IPS DF 6.9 (cell line): ENCODE data around the gene AQP11.
"Not testable (repeated sequence)": the region's sequence is repeated elsewhere in the genome, so short reads cannot be mapped to it uniquely, and the experiment has no call there.

Experiments
- DNase-seq: peaks from one replicate; pipeline ENCODE4 v3.0.0-alpha.2; 2013; ENCODE audit warnings: low read depth, low spot score
- H3K27ac ChIP-seq: one replicate; pipeline ENCODE4 v1.5.1; 2013; ENCODE audit warnings: low read length, control low read depth
- H3K27me3 ChIP-seq: 2 replicates; pipeline ENCODE4 v1.6.1; 2013; ENCODE audit warnings: mild to moderate bottlenecking, low read length; ENCODE audit not compliant: control insufficient read depth, insufficient read depth
- H3K36me3 ChIP-seq: 2 replicates; pipeline ENCODE4 v1.6.1; 2013; ENCODE audit warnings: low read length; ENCODE audit not compliant: control insufficient read depth, insufficient read depth
- H3K4me1 ChIP-seq: 2 replicates; pipeline ENCODE4 v1.6.1; 2013; ENCODE audit warnings: low read length; ENCODE audit not compliant: control insufficient read depth, insufficient read depth
- H3K4me3 ChIP-seq: 2 replicates; pipeline ENCODE4 v1.5.1; 2013; ENCODE audit warnings: mild to moderate bottlenecking, low read length
- H3K9me3 ChIP-seq: 2 replicates; pipeline ENCODE4 v1.6.1; 2013; ENCODE audit warnings: low read length, inconsistent platforms; ENCODE audit not compliant: control insufficient read depth, insufficient read depth
- WGBS: extraction: QIAGEN DNeasy Blood & Tissue Kit; methylation state at CpG from one replicate; pipeline ENCODE4 v1.1.7; 2013; ENCODE audit warnings: mixed read lengths, missing lambda C conversion rate; ENCODE audit not compliant: insufficient read length, insufficient coverage; 5-methylcytosine and 5-hydroxymethylcytosine counted together

Gene AQP11

DNA sequence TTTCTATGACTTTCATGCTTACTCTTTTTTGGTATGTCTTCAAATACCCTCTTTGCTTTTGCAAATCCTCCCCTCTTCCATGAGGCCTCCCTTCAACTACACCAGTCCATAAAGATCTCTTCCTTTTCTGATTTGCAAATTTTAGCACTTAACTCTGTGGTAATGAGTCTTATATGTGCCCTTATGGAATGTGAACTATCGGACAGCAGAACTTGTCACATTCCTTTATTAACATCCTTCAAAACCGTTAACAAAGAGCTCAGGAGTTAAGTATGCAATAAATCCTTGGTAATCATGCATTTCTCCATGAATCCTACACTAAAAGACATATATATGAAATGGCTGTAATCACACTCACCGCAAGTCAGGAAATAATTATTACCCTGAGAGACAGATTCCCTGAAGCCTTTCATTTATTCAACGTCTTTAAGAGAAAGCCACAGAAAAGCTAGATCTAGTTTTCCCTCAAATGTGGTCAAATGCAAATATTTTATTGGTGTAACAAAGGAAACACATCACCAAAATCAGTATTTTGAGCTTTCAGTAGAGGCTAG, 40.5 kb downstream of the AQP11 start:
- H3K4me3 ChIP-seq, result no peak overlapping the region
- H3K9me3 ChIP-seq, result no peaks in the 10 kb centered on the region
- H3K27me3 ChIP-seq, result no peaks in the 10 kb centered on the region
- no peak for DNase-seq
- H3K4me1 ChIP-seq, result no peaks in the 10 kb centered on the region
- WGBS, result no CpG with 5 or more reads among the region's 4 CpGs
- H3K27ac ChIP-seq, result no peak overlapping the region
- H3K36me3 ChIP-seq, result no peaks in the 10 kb centered on the region; the same call in 1 of the 2 replicates

DNA sequence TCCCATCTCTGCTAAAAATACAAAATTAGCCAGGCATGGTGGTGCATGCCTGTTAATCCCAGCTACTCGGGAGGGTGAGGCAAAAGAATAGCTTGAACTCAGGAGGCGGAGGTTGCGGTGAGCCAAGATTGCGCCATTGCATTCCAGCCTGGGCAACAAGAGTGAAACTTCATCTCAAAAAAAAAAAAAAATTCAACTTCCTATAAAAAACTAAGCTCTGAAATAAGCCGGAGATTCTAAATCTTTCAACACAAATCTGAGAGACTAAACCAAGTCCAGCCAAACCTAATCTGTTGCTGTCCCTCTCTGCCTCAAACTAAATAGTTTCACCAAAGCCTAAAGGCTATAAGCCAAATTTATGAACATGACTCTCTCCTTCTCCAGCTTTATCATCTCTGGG, 44.2 kb downstream of the AQP11 start:
- not testable (repeated sequence) for H3K4me1 ChIP-seq, H3K27ac ChIP-seq, DNase-seq, H3K36me3 ChIP-seq, H3K4me3 ChIP-seq, H3K27me3 ChIP-seq, H3K9me3 ChIP-seq
- WGBS, result no CpG with 5 or more reads among the region's 5 CpGs

DNA sequence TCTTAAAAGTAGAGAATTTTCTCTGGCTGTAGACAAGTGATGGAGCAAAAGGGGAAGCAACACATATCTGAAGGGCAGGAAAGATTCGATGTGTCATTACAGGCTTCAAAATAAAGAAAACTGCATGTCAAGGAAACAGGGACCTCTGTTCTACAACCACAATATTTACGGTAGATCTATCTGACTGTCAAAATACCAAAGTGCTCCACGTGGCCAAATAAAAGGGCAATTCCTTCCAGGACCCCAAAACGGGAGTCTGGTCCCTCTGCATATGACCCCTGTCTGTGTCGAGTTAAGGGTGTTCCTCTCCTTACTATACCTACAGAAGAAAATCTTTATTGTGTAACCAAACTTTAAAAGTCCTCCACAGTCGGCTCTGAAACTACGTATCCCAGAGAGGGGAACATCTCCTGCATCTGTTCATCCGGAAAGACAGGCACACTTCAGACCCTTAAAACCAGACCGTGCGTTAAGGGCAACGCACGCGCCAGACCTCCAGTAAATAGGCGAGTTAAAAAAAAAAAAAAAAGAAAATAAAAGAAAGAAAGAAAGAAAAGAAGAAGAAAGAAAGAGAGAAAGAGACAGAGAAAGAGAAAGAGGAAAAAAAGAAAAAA, 47.1 kb downstream of the AQP11 start:
- no peak for DNase-seq
- no peaks in the 10 kb centered on the region for H3K27me3 ChIP-seq
- no CpG with 5 or more reads among the region's 14 CpGs for WGBS

DNA sequence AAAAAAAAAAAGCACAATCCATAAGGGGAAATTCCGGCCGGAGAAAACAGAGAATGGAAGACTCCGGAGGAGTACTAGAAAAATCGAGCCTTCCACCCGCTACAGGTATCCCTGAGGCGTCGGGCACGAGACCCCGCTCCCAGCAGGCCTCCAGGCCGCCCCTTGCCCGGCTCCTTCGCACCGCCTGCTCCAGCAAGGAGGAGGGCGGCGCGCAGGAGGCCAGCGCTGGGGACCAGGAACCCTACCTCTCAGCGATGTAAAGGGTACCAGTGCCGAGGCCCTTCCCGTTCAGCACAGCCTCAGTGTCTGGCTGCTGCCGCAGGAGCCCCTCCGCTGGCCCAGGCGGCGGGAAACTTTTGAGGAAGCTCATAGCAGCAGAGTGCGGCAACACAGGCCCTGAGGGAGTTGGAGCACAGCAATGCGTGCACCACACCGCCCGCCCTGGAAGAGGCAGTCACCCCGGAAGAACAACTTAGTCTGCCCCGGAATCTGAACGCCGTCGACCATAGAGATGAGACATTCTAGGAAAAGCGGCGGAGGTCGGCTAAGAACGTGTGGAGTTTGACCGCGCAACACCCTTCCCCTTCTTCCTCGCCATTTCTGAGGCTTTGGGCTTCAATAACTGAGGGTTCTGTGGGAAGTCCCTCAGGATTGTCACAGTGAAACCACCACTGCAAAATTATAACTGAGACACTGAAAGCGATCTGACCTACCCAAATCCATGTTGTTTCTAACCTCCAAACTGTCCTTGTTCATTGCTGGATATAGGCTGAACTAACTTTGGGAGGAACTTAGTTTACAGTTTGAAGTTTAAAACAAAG, 47.8 kb downstream of the AQP11 start, which contains the start of gene CLNS1A:
Gene CLNS1A (minus strand): TSS at position 450 of the 821 bp plus-strand sequence. CDS start 80 bp downstream, at position 370.
- peak; percentile 68 for DNase-seq
- no CpG with 5 or more reads among the region's 41 CpGs for WGBS
- H3K4me1 ChIP-seq, result peaks cover 1% of the 10 kb centered on the region; the same call in 1 of the 2 replicates
- H3K9me3 ChIP-seq, result no peaks in the 10 kb centered on the region
- H3K4me3 ChIP-seq, result peak within 1 kb of the TSS; percentile 91
- no peak within 1 kb of the TSS for H3K27ac ChIP-seq
- no peaks in the 10 kb centered on the region for H3K36me3 ChIP-seq
- no peaks in the 10 kb centered on the region for H3K27me3 ChIP-seq

More for the DNA sequence above, 47.1 kb downstream of the AQP11 start:
- Histone ChIP-seq H3K36me3 (no peaks in the 10 kb centered on the region), H3K4me3 (peak overlapping the region; percentile 59; the same call in 1 of the 2 replicates), H3K27ac (no peak overlapping the region), H3K4me1 (peaks cover 1% of the 10 kb centered on the region; the same call in 1 of the 2 replicates), H3K9me3 (no peaks in the 10 kb centered on the region)

DNA sequence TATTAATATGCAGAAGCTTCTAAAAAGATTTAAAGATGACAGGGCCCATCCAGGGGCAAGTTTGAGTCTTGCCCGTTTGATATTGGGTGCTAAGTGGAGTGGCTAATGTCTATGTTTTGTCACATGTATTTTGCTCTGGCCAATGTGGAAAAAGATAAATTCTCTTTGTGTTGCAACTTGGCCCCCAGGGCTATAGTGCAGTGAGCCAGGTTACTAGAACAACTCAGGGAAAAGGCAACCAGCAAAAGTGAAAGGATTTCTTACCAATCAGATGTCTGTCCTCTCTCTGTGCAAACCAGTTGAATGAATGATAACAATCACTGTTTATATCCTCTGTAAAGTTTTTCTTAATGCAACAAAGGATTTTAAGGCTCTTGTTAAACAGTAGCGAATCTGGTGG, 52.5 kb downstream of the AQP11 start:
- no CpG with 5 or more reads among the region's 2 CpGs for WGBS
- Histone ChIP-seq H3K4me1 (peaks cover 1% of the 10 kb centered on the region; the same call in 1 of the 2 replicates), H3K4me3 (no peak overlapping the region)

DNA sequence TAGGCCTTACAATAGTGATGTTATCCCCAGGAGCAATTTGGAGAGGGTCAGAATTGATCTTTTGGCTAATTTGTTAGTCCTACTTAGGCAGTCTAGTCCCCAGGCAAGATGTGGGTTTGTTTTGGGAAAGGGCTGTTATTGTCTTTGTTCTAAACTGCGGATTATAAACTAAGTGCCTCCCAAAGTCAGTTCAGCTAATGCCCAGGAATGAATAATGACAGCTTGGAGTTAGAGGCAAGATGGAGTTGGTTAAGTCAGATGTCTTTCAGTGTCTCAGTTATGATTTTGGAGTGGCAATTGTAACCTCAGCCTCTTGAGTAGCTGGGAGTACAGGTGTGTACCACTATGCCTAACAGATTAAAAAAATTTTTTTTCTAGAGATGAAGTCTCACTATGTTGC, 55.1 kb downstream of the AQP11 start:
- DNase-seq, result no peak
- WGBS, result no CpG with 5 or more reads among the region's 1 CpG
- Histone ChIP-seq H3K9me3 (no peaks in the 10 kb centered on the region), H3K4me1 (no peaks in the 10 kb centered on the region), H3K27me3 (no peaks in the 10 kb centered on the region), H3K36me3 (no peaks in the 10 kb centered on the region), H3K27ac (no peak overlapping the region), H3K4me3 (no peak overlapping the region)

More for the DNA sequence above, 52.5 kb downstream of the AQP11 start:
- H3K36me3 ChIP-seq, result no peaks in the 10 kb centered on the region
- H3K27ac ChIP-seq, result no peak overlapping the region
- no peaks in the 10 kb centered on the region for H3K9me3 ChIP-seq
- H3K27me3 ChIP-seq, result no peaks in the 10 kb centered on the region
- no peak for DNase-seq

DNA sequence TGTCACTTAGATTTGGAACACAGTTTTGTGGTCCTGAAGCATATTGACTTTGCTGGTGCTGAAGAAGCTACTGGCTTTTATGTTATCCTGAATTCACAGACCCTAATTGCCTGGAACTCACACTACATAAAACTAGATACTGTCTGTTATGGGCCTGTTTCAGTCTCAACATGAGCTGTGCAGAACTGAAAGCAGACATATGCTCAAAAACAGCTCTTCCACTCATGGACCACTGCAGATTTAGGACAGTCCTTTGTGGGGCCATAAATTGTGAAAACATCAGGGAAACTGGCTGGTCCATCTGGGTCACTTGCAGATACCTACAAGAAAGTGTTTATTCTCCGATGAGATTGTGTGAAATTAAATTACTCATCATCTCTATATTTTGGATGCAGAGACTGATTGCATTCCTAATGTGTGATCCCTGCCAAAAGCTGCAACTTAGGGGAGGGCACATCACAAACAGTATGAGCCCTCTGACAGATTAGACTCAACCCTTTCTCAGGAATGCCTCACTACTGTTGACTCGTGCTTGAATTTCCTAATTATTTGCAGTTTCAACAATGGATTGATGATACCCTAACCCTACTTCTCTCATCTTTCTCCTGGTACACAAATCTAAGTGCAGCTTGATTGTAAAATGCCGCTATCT, 58.0 kb downstream of the AQP11 start:
- DNase-seq, result no peak
- no peaks in the 10 kb centered on the region for H3K36me3 ChIP-seq
- no CpG with 5 or more reads among the region's 3 CpGs for WGBS
- no peak overlapping the region for H3K4me3 ChIP-seq
- H3K4me1 ChIP-seq, result no peaks in the 10 kb centered on the region
- no peaks in the 10 kb centered on the region for H3K27me3 ChIP-seq
- no peaks in the 10 kb centered on the region for H3K9me3 ChIP-seq
- no peak overlapping the region for H3K27ac ChIP-seq

DNA sequence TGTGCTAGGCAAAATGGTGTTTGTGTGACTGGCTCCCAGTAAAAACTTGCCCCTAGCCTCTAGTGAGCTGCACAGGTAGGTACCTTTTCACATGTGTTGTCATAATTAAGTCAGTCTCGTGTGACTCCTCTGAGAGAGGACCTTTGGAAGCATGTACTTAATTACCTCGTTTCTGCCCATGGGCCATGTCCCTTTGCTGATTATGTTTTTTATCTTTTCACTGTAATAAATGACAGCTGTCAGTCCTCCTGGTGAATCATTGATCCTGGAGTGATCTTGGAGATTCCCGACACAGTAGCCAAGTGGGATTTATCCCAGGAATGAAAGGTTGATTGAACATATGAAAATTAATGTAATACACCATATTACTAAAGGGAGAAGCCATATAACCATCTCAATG, 60.4 kb downstream of the AQP11 start:
- DNase-seq, result no peak
- no peaks in the 10 kb centered on the region for H3K4me1 ChIP-seq
- H3K9me3 ChIP-seq, result no peaks in the 10 kb centered on the region
- no peaks in the 10 kb centered on the region for H3K36me3 ChIP-seq
- H3K4me3 ChIP-seq, result no peak overlapping the region
- H3K27ac ChIP-seq, result no peak overlapping the region
- WGBS, result no CpG with 5 or more reads among the region's 3 CpGs
- H3K27me3 ChIP-seq, result no peaks in the 10 kb centered on the region

DNA sequence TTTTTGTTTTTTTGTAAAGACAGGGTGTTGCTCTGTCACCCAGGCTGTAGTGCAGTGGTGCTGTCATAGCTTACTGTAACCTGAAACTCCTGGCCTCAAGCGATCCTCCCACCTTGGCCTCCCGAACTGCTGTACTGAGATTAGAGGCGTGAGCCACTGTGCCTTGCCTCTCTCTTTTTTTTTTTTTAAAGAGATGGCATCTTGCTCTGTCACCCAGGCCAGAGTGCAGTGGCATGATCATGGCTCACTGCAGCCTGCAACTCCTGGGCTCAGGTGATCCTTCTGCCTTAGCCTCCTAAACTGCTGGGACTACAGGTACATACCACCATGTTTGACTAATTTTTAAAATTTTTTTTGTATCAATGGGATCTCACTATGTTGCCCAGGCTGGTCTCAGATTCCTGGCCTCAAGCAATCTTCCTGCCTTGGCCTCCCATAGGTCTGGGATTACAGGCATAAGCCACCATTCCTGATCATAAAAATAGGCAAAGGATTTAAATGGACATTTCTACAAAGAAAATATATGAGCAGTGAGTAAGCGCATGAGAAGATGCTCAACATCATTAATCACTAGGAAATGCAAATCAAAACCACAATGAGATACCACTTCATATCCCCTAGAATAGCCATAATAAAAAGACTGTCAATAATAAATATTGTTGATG, 65.1 kb downstream of the AQP11 start:
- H3K36me3 ChIP-seq, result no peaks in the 10 kb centered on the region
- no peak overlapping the region for H3K4me3 ChIP-seq
- no peaks in the 10 kb centered on the region for H3K9me3 ChIP-seq
- no peak overlapping the region for H3K27ac ChIP-seq
- WGBS, result no CpG with 5 or more reads among the region's 4 CpGs
- no peak for DNase-seq
- H3K4me1 ChIP-seq, result no peaks in the 10 kb centered on the region
- H3K27me3 ChIP-seq, result no peaks in the 10 kb centered on the region

DNA sequence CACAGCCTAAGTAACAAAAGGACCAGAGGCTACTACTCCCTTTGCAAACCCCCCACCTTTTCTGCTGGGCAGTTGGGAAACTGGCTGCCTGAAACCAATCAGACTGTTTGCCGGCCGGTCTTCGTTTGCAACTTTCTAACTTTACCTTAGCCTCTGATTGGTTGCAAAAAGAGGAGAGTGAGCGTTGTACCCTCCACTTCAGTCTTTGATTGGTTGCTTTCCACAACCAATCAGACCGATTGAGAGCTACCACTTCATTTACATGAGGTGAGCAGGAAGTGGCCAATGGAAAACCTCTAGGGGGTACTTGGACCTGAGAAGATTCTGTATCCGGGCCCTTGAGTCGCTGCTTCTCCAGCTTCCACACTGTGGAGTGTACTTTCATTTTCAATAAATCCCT, 66.6 kb downstream of the AQP11 start:
- WGBS, result no CpG with 5 or more reads among the region's 7 CpGs
- DNase-seq, result peak; percentile 22
- Histone ChIP-seq H3K4me1 (no peaks in the 10 kb centered on the region), H3K27me3 (no peaks in the 10 kb centered on the region), H3K4me3 (no peak overlapping the region), H3K9me3 (no peaks in the 10 kb centered on the region), H3K27ac (no peak overlapping the region), H3K36me3 (no peaks in the 10 kb centered on the region)
